8988T (cell line): Measurements from ENCODE around the gene ZNF586.
A peak's percentile ranks its signal among the peaks of the same experiment; 100 is the strongest.
"Not testable (repeated sequence)": the region's sequence is repeated elsewhere in the genome, so short reads cannot be mapped to it uniquely, and the experiment has no call there.

Experiments
- DNase-seq: peaks from one replicate; pipeline ENCODE4 v3.0.0; 2011

The ZNF586 gene

GRCh38 chr19:57800696-57801095 is 31.2 kb downstream of the ZNF586 start:
- DNase-seq: no peak

DNA sequence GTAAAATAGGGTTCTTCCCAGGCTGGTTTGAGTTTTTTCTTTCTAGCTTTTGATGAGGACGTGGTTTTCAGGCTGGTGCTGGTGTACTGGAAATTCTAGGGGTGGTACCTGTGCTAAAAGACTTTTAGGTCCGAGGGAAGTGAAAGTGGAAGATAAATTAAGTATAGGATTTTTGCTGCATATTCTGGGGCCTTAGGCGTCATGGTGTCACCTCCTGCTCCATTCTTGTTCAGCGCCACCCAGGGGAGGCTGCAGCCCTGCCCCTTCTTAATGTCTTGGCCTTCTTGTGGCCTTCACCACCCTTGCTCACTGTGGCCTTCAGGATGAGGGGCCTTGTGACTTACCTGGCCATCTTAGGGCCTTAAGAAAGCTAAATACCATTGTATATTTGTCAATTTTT is 32.8 kb downstream of the ZNF586 start:
- DNase-seq: no peak

DNA sequence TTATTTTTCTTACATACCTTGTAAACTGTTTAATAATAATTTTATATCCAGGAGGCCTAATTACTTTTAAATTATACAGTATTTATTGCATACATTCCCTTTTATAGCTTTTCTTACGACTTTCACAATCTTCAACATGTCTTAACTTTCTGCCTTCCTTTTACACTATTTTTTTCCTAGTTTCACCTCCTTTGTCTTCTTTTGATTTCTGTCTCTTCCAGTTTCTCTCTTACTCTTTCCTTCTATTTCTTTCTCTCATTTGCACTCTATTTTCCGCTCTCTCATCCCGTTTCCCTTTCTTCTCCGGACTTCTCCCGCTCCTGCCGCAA is 33.8 kb downstream of the ZNF586 start:
- no peak for DNase-seq

- no peak for DNase-seq
These were observed 34.3 kb downstream of the ZNF586 start for GRCh38 chr19:57803594-57804325.

DNA sequence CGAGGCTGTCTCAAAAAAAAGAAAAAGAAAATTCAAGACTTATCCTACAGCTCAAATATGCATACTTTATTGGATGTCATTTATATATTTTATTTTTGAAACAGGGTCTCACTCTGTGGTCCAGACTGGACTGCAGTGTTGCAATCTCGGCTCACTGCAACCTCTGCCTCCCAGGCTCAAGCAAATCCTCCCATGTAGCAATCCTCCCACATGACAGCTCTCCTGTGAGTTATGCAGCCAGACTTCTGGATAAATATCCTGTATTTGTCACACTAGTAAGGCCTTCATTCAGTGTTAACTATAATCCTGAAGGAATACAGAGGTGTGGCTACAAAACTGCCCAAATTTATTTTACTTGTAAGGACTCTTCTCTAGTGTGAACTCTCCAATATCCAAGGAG is 38.1 kb downstream of the ZNF586 start:
- DNase-seq: no peak

DNA sequence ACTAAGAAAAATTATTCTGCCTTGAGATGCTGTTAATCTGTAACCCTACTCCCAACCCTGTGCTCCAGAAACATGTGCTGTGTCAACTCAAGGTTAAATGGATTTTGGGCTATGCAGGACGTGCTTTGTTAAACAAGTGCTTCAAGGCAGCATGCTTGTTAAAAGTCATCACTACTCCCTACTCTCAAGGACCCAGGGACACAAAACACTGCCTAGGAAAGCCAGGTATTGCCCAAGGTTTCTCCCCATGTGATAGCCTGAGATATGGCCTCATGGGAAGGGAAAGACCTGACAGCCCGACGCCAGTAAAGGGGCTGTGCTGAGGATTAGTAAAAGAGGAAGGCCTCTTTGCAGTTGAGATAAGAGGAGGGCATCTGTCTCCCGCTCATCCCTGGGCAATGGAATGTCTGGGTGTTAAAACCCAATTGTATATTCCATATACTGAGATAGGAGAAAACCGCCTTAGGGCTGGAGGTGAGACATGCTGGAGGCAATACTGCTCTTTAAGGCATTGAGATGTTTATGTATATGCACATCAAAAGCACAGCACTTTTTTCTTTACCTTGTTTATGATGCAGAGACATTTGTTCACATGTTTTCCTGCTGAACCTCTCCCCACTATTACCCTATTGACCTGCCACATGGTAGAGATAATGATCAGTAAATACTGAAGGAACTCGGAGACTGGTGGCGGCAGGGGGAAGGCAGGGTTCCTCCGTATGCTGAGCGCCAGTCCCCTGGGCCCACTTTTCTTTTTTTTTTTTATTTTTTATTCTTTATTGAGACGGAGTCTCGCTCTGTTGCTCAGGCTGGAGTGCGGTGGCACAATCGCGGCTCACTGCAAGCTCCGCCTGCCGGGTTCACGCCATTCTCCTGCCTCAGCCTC is 41.2 kb downstream of the ZNF586 start:
- not testable (repeated sequence) for DNase-seq

DNA sequence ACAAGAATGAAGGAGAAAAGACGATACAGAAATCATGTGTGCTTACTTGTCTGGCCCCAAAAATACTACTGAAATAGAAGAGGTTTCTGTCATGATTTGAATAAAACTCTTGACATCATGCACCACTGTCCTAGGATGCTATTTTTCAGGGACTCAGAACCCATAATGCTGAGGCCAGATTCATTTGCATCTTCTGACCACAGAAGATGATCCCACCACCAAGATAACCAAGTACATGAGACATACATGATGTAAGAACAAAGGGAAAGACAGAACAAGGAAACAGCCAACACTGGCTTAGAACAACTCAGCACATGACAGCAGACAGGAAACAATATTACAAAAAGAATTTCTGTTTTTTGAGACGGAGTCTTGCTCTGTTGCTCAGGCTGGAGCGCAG is 42.8 kb downstream of the ZNF586 start:
- DNase-seq: no peak

GRCh38 chr19:57812975-57813820 is 43.7 kb downstream of the ZNF586 start:
- DNase-seq: not testable (repeated sequence)

- DNase-seq: no peak
These were observed 44.5 kb downstream of the ZNF586 start for GRCh38 chr19:57813919-57814504.

DNA sequence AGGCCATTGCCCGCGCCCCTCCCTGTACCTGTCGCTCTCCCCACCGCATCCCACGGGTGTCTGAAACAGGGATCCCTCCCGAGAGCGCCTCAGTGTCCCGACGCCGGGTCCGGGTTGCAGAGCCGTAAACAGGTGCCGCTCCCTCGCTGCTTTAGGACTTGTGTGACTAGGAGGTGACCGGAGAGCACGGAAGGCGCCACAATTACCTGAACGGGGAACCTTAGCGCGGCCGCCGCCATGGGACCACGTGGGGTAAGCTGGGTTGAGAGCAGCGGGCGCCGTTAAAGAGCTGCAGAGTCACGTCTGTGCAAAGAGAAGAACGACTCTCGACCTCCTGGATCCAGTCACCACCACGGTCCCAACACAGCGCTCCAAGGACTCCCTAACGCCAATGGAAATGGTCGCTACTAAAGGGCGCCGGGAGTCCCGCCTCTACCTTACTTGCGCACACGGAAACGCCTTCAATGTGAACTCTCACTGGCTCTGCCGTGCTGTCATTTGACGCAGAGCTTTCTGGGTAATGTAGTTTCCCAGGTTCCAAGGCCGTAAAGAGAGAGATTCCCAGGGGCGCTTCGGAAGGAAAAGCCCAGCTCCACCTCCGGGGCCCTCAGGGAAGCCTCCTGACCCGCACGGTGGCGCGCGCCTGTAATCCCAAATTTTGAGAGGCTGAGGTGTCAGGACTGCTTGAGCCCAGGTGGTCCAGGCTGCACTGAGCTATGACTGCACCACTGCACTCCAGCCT is 45.2 kb downstream of the ZNF586 start, which contains the start of gene ZNF552:
ZNF552 (minus strand) TSS at position 409 of the 742 bp plus-strand sequence; CDS start at position 239, 170 bp downstream.
- DNase-seq: peak; percentile 62

DNA sequence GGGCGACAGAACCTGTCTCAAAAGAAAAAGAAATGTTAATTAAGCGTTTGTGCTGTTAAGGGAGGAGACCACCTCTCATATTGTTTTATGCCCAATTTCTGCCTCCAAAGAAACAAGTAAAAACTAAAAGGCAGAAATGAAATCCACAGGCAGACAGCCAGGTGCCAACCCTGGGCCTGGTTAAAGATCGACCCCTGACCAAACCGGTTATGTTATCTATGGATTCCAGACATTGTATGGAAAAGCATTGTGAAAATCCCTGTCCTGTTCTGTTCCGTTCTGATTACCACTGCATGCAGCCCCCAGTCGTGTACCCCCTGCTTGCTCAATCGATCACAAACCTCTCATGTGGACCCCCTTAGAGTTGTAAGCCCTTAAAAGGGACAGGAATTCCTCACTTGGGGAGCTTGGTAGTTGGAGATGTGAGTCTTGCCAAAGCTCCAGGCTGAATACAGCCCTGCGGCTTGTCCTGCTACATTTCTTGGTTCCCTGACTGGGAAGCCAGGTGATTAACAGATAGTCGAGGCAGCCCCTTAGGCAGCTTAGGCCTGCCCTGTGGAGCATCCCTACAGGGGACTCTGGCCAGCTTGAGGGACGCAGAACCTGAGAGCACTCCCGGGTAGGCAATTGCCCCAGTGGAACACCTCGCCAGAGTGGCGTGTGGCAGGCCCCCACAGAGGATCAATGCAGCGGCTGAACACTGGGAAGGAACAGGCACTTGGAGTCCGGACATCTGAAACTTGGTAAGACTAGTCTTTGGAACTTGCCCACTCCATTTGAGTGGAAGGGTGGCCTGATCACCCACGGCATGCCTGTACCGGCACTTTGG is 46.0 kb downstream of the ZNF586 start:
- no peak for DNase-seq

DNA sequence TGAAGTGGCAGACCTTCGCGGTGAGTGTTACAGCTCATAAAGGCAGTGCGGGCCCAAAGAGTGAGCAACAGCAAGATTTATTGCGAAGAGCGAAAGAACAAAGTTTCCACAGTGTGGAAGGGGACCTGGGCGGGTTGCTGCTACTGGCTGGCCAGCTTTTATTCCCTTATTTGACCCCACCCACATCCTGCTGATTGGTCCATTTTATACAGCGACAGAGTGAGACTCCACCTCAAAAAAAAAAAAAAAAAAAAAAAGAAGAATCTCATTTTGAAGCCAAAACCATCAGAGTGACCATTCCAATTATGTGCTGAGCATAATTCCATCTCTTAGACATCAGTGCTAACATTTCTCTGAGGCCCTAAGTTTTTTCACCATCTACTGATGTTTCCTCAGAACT is 47.2 kb downstream of the ZNF586 start:
- no peak for DNase-seq

- no peak for DNase-seq
These were observed 48.5 kb downstream of the ZNF586 start for GRCh38 chr19:57817976-57818375.

DNA sequence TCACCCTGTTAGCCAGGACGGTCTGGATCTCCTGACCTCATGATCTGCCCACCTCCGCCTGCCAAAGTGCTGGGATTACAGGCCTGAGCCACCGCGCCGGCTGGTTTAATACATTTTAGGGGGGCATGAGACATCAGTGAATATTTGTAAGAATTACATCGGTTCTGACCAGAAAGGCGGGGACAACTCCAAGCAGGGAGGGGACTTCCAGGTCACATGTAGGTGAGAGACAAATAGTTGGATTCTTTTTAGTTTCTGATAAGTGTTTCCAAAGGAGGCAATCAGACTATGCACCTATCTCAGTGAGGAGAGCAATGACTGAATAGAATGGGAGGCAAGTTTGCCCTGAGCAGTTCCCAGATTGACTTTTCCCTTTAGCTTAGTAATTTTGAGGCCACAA is 48.9 kb downstream of the ZNF586 start:
- no peak for DNase-seq

DNA sequence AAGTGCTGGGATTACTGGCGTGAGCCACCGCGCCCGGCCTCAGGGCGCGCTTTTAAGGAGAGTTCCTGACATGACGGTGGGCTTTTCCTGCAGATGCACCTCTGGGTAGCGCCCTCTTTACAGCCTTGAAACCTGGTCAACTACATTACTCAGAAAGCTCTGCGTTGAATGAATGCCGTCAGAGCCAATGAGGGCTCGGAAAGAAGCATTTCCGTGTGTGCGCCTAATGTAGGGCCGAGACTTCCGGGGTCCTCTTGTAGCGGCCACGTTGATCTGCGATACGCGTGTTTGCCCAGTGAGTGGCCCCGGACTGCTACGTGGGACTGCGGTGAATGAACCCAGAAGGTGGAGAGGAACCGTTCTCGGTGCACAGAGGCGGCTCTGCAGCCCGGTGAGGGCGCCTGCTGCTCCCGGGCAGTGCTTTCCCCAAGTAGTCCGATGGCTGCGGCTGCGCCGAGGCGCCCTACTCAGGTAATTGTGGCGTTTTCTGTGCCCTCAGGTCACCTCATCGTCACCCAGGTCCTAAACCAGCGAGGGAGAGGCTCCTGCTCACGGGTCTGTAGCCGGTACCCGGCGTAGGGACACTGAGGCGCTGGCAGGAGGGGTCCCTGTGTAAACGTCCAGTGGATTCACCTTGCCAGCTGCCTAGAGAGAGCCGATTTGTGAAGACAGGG is 50.1 kb downstream of the ZNF586 start:
- peak; percentile 81 for DNase-seq

GRCh38 chr19:57820599-57820998 is 51.1 kb downstream of the ZNF586 start:
- no peak for DNase-seq

- DNase-seq: not testable (repeated sequence)
These were observed 51.6 kb downstream of the ZNF586 start for GRCh38 chr19:57821095-57821494.

DNA sequence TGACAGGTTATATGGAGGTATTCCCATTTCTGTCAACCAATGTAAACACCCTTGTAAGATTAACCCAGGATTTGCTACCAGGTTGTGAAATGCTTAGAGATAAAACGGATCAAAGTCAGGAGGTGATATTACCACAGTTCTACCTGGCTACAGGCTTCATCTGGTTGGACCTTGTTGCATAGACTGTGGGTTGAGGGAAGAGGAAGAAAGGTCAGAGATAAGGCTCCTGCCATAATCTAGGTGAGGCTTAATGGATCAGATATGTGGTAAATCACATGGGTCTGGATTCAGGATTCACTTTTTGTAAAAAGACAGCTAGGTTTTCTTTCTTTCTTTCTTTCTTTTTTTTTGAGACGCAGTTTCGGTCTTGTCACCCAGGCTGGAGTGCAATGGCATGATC is 52.0 kb downstream of the ZNF586 start:
- DNase-seq: not testable (repeated sequence)

- DNase-seq: not testable (repeated sequence)
These were observed 53.7 kb downstream of the ZNF586 start for GRCh38 chr19:57823155-57823554.

GRCh38 chr19:57823608-57824007 is 54.1 kb downstream of the ZNF586 start:
- DNase-seq: not testable (repeated sequence)

DNA sequence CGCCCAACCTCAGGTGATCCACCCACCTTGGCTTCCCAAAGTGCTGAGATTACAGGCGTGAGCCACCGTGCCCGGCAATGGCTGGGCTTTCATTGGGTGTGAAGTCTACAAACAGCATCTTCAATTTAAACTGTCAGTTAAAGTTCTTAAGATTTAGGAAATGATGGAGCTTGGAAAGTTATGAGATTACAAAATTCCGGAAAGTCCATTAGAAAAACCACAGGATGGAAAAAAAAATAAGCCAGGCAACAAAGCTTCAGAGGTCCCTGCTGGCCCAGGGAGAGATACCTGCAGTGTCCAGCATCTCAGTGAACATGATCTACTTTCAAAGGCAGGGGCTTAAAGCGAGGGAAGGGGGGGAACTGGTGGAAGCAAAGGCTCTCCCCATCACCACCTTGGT is 56.0 kb downstream of the ZNF586 start:
- no peak for DNase-seq
